SU-DHL-6 (cell line): ENCODE results near the gene DIP2C.

Experiments used
- CTCF ChIP-seq: fragments of 200-600 bp; sonication (generic); IDR thresholded peaks from one replicate; pipeline ENCODE4 v1.5.1; 2017; ENCODE audit warnings: antibody characterized with exemption, mild to moderate bottlenecking, low read length, moderate library complexity; ENCODE audit not compliant: insufficient read depth, poor library complexity, severe bottlenecking
- EZH2phosphoT487 ChIP-seq: fragments of 200-600 bp; sonication (generic), shearing (Covaris generic); conservative IDR thresholded peaks from 2 replicates; pipeline ENCODE4 v1.6.1; 2018; ENCODE audit warnings: mild to moderate bottlenecking, antibody characterized with exemption, low read length, moderate library complexity, mixed read lengths

GRCh38 chr10:485776-486175 is 203.7 kb downstream of the DIP2C start:
- no peak for TF ChIP-seq CTCF
- TF ChIP-seq EZH2phosphoT487: no peak
